ENCODE results near the gene SLC13A3. TPM values are rescaled to one million over a fixed set of nuclear protein-coding genes. Genes with fewer than 3 reads are reported as not detected.
A peak's percentile ranks its signal among the peaks of the same experiment; 100 is the strongest.

The SLC13A3 gene
- total and polyA plus RNA-seq, 4 donors: 1.1 to 2.4 (median 2.0) TPM

DNA sequence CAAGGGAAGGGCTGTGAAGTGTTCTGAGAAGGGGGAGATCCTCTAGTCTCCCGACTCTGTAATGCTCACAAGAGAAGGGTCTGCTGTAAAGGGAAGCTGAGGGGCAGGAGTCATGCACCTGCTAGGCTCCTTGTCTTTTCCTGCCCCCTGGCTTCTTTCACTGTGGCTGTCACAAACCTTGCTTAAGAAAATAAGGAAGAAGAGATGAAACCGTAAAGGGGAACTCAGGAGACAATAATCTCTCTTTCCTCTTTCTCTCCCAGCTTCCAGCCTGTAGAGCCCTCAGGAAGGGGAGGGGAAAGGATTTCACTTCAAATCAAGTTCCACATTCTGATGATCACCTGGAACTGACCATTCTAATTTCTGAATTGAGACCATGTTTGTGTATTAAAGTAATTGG, 26.3 kb downstream of the SLC13A3 start:
- Histone ChIP-seq H3K36me3 (ENCODE audit: control insufficient read depth in 4 of 4, insufficient read depth in 4 of 4, low read length in 4 of 4) (no peaks in the 10 kb centered on the region), H3K27ac (ENCODE audit: low read depth in 1 of 2, low read length in 1 of 2) (no peak overlapping the region), H3K4me1 (ENCODE audit: control insufficient read depth in 5 of 5, insufficient read depth in 5 of 5, low read length in 5 of 5) (no peaks in the 10 kb centered on the region), H3K4me3 (no peak overlapping the region), H3K9ac (ENCODE audit: insufficient read depth in 1 of 2, low read length in 2 of 2) (no peak overlapping the region), H3K27me3 (ENCODE audit: control insufficient read depth in 3 of 3, insufficient read depth in 3 of 3, low read length in 2 of 3) (no peaks in the 10 kb centered on the region), H3K9me3 (ENCODE audit: control insufficient read depth in 4 of 4, insufficient read depth in 3 of 4, low read length in 3 of 4) (peaks cover 0 to 7% (median 2%) of the 10 kb centered on the region in 4 donors)
- ATAC-seq (ENCODE audit: insufficient read depth, low FRiP score) (no peak), DNase-seq (no peak)
- TF ChIP-seq, protein P1, sequence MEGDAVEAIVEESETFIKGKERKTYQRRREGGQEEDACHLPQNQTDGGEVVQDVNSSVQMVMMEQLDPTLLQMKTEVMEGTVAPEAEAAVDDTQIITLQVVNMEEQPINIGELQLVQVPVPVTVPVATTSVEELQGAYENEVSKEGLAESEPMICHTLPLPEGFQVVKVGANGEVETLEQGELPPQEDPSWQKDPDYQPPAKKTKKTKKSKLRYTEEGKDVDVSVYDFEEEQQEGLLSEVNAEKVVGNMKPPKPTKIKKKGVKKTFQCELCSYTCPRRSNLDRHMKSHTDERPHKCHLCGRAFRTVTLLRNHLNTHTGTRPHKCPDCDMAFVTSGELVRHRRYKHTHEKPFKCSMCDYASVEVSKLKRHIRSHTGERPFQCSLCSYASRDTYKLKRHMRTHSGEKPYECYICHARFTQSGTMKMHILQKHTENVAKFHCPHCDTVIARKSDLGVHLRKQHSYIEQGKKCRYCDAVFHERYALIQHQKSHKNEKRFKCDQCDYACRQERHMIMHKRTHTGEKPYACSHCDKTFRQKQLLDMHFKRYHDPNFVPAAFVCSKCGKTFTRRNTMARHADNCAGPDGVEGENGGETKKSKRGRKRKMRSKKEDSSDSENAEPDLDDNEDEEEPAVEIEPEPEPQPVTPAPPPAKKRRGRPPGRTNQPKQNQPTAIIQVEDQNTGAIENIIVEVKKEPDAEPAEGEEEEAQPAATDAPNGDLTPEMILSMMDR (IDR thresholded peaks at IDR 0.05; ENCODE audit: control extremely low read depth, extremely low read depth): no peak
- 40 to 52% methylated on average over 2 of the region's 2 CpGs for WGBS, 2 donors

DNA sequence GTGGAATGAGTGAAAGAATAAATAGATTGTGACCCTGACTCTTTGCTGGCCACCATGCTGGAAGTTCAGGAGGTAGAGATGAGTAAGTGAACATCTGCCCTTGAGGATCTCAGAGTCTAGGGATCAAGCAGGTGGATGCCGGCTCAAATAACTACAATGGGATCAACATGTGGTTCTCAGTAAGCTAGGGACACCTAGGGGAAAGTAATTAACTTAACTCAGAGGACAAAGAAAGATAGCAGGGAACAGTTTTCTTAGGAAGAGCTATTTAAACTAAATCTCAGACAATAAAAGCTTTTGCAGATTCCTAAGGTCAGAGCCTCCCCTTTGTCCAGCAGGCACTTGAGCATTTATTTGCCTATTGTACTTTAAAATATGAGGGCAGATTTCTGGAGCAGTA, 29.1 kb downstream of the SLC13A3 start:
- TF ChIP-seq, protein P1 (IDR thresholded peaks at IDR 0.05; ENCODE audit: control extremely low read depth, extremely low read depth): no peak
- Histone ChIP-seq H3K27ac (ENCODE audit: low read depth in 1 of 2, low read length in 1 of 2) (no peak overlapping the region), H3K9ac (ENCODE audit: insufficient read depth in 1 of 2, low read length in 2 of 2) (no peak overlapping the region), H3K4me3 (no peak overlapping the region), H3K4me1 (ENCODE audit: control insufficient read depth in 5 of 5, insufficient read depth in 5 of 5, low read length in 5 of 5) (no peaks in the 10 kb centered on the region), H3K27me3 (ENCODE audit: control insufficient read depth in 3 of 3, insufficient read depth in 3 of 3, low read length in 2 of 3) (no peaks in the 10 kb centered on the region), H3K36me3 (ENCODE audit: control insufficient read depth in 4 of 4, insufficient read depth in 4 of 4, low read length in 4 of 4) (no peaks in the 10 kb centered on the region), H3K9me3 (ENCODE audit: control insufficient read depth in 4 of 4, insufficient read depth in 3 of 4, low read length in 3 of 4) (peaks cover 0 to 9% (median 0%) of the 10 kb centered on the region in 4 donors)
- DNase-seq (no peak), ATAC-seq (ENCODE audit: insufficient read depth, low FRiP score) (no peak)
- WGBS, 2 donors: 45 to 47% methylated on average over 1 of the region's 1 CpG

DNA sequence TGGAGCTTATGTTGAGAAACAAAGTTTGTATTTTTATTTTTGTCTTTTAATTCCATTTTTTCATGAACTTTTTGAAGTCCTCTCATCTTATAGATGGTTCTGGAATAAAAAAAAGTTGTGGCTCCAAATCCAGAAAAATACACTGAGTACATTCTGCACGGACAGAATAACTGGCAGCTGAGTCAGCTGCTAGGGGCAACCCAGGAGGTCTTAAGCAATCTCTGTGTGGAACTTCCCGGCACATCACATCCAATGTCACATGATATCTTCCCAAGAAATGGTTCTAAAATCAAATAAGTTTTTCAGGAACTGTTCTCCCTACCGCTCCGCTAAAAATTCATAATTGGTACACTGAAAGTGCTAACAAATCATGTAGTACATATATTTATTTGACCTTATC, 29.8 kb downstream of the SLC13A3 start:
- Histone ChIP-seq H3K9ac (ENCODE audit: insufficient read depth in 1 of 2, low read length in 2 of 2) (no peak overlapping the region), H3K4me1 (ENCODE audit: control insufficient read depth in 5 of 5, insufficient read depth in 5 of 5, low read length in 5 of 5) (no peaks in the 10 kb centered on the region), H3K36me3 (ENCODE audit: control insufficient read depth in 4 of 4, insufficient read depth in 4 of 4, low read length in 4 of 4) (no peaks in the 10 kb centered on the region), H3K9me3 (ENCODE audit: control insufficient read depth in 4 of 4, insufficient read depth in 3 of 4, low read length in 3 of 4) (peaks cover 0 to 8% (median 0%) of the 10 kb centered on the region in 4 donors), H3K27me3 (ENCODE audit: control insufficient read depth in 3 of 3, insufficient read depth in 3 of 3, low read length in 2 of 3) (no peaks in the 10 kb centered on the region), H3K27ac (ENCODE audit: low read depth in 1 of 2, low read length in 1 of 2) (no peak overlapping the region), H3K4me3 (no peak overlapping the region)
- ATAC-seq (ENCODE audit: insufficient read depth, low FRiP score): no peak
- 74 to 76% methylated on average over 4 of the region's 4 CpGs for WGBS, 2 donors
- TF ChIP-seq, protein P1 (IDR thresholded peaks at IDR 0.05; ENCODE audit: control extremely low read depth, extremely low read depth): no peak
- DNase-seq: peak in 1 of 3 donors; percentile 12

DNA sequence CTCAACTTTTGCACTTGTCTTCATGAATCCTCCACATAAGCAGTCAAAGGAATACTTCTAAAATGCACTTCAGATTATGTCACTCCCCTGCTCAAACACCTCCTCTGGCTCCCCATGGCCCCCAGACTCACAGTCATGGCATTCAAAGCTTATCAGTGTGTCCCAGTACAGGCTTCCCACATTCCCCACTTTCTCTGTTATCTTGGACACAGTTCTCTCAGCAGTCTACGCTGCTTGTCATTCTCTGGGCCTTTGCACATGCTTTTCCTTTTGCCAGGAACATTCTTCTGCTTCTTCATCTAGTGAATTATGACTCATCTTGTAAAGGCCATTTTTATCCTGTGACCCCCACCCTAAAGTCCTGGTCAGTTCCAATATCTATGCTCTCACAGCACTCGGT, 31.8 kb downstream of the SLC13A3 start:
- DNase-seq (no peak), ATAC-seq (ENCODE audit: insufficient read depth, low FRiP score) (no peak)
- Histone ChIP-seq H3K27me3 (ENCODE audit: control insufficient read depth in 3 of 3, insufficient read depth in 3 of 3, low read length in 2 of 3) (no peaks in the 10 kb centered on the region), H3K4me3 (no peak overlapping the region), H3K36me3 (ENCODE audit: control insufficient read depth in 4 of 4, insufficient read depth in 4 of 4, low read length in 4 of 4) (no peaks in the 10 kb centered on the region), H3K9me3 (ENCODE audit: control insufficient read depth in 4 of 4, insufficient read depth in 3 of 4, low read length in 3 of 4) (peaks cover 0 to 5% (median 0%) of the 10 kb centered on the region in 4 donors), H3K9ac (ENCODE audit: insufficient read depth in 1 of 2, low read length in 2 of 2) (no peak overlapping the region), H3K27ac (ENCODE audit: low read depth in 1 of 2, low read length in 1 of 2) (no peak overlapping the region), H3K4me1 (ENCODE audit: control insufficient read depth in 5 of 5, insufficient read depth in 5 of 5, low read length in 5 of 5) (no peaks in the 10 kb centered on the region)
- 80 to 84% methylated on average over 2 of the region's 2 CpGs for WGBS, 2 donors
- TF ChIP-seq, protein P1 (IDR thresholded peaks at IDR 0.05; ENCODE audit: control extremely low read depth, extremely low read depth): no peak
